AG04449 (cell line): ENCODE results near the gene ISM1.
"Not testable (repeated sequence)": the region's sequence is repeated elsewhere in the genome, so short reads cannot be mapped to it uniquely, and the experiment has no call there.

Source experiments
- CTCF ChIA-PET: fragments of 350-600 bp; formaldehyde crosslinking; extraction: SDS; loops from one replicate; lab custom pipeline; 2021; ENCODE audit warnings: antibody characterized with exemption; lab: Yijun Ruan, JAX
- POLR2A ChIA-PET: fragments of 400-600, 350-600 bp; formaldehyde crosslinking; extraction: SDS; loops from one replicate; lab custom pipeline; 2020; ENCODE audit warnings: antibody characterized with exemption, inconsistent platforms; lab: Yijun Ruan, JAX
- DNase-seq: peaks from one replicate; pipeline ENCODE4 v3.0.0-alpha.2; 2010; ENCODE audit warnings: low read depth, low spot score
- H3K4me3 ChIP-seq: 2 replicates; pipeline ENCODE4 v1.5.1; 2011; ENCODE audit warnings: low read depth, mild to moderate bottlenecking, control low read depth, low read length
- TF ChIP-seq, protein P1 (sequence below): IDR thresholded peaks from one replicate; pipeline ENCODE4 v1.5.1; 2011; ENCODE audit warnings: mild to moderate bottlenecking, moderate library complexity, low read length, control low read depth, inconsistent platforms; ENCODE audit not compliant: insufficient read depth; ENCODE audit errors: missing control alignments

Gene ISM1

DNA sequence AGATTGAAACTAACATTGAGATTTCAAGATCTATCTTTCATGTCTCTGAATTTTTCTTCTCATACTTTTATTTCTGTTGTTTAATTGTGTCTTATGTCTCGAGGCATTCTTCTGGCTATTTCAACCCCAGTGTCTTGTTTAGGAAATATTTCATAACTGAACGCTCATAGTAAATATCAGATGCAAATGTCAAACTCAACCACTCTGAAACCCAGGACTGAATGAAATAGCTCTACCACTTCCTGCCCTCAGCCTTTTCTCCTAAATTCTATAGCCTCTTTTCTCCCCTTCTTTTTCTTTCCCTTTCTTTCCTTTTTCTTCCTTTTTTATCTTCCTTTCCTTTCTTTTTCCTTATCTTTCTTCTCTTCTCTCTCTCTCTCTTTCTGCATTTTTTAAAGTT is 7.7 kb downstream of the ISM1 start:
- no peak overlapping the region for H3K4me3 ChIP-seq
- ChIA-PET CTCF (no interaction called here), POLR2A (no interaction called here)
- no peak for DNase-seq
- TF ChIP-seq, protein P1, sequence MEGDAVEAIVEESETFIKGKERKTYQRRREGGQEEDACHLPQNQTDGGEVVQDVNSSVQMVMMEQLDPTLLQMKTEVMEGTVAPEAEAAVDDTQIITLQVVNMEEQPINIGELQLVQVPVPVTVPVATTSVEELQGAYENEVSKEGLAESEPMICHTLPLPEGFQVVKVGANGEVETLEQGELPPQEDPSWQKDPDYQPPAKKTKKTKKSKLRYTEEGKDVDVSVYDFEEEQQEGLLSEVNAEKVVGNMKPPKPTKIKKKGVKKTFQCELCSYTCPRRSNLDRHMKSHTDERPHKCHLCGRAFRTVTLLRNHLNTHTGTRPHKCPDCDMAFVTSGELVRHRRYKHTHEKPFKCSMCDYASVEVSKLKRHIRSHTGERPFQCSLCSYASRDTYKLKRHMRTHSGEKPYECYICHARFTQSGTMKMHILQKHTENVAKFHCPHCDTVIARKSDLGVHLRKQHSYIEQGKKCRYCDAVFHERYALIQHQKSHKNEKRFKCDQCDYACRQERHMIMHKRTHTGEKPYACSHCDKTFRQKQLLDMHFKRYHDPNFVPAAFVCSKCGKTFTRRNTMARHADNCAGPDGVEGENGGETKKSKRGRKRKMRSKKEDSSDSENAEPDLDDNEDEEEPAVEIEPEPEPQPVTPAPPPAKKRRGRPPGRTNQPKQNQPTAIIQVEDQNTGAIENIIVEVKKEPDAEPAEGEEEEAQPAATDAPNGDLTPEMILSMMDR: no peak

DNA sequence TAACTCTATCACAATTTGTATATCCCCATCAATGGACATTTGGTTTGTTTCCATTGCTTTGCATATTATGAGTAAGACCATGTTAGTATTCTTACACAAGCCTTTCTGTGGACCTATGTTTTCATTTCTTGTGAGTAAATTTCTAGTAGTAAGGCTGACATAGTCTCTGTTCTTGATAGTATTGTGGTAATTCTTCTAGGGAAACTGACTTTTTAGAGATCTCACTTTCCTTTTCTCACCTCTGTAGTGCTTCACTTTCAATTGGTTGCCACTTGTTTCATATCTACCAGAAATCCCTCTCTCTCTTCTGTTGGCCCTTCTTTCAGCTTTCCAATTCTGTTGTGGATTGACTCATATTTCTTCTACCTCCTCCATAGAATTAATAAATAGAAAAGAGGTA is 8.5 kb downstream of the ISM1 start:
- CTCF ChIA-PET: no interaction called here
- no peak overlapping the region for H3K4me3 ChIP-seq
- POLR2A ChIA-PET: no interaction called here
- no peak for DNase-seq
- TF ChIP-seq, protein P1: no peak

DNA sequence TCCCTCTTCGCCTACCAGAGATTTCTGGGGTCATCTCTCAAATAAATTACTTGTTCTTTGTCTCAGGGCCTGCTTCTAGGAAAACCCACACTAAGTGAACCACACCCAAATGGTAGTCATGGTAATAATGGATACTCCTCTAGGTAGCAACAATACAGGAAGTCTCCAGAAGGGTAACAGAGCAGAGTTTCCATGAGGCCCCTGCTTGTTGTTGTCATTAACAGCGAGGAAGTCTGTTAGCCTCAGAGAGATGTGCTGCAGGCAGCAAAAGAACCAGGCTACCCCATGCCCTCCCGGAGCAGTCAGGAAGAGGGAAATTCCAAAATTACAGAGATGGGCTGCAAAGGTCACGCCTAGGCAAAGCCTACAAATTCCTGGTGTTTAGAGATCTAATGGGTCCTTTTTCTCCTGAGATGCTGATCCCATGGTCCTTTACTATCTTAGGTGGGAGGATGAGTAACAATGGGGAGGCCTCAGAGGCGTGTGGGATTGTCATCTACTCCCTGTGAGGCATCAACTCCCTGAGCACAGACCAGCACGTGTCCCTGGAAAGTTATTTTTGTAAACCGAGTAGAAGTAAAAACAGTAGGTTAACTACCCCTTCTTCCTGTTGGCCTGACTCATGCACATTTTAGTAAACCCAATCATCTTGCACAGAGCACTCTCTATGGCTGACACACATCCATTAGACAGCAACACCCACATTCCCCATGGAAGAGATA is 10.1 kb downstream of the ISM1 start:
- no peak overlapping the region for H3K4me3 ChIP-seq
- CTCF ChIA-PET: no interaction called here
- DNase-seq: peak; percentile 52
- TF ChIP-seq, protein P1: no peak
- POLR2A ChIA-PET: no interaction called here

DNA sequence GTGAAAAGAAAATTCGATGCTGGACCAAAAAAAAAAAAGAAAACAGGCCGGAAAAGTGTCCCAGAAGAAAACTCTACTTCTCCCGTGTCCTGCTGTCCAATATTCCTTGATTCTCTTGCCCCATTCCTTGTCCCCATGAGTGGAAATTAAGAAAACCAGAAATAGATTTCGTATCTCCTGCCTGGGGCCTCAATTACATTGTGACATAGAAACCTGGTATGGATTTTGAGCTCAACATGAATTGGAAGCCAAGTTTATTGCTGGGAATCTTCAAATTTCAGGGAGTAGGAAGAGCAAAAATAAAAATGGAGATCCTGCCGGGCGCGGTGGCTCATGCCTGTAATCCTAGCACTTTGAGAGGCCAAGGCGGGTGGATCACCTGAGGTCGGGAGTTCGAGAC is 11.9 kb downstream of the ISM1 start:
- no peak overlapping the region for H3K4me3 ChIP-seq
- POLR2A ChIA-PET: no interaction called here
- no peak for DNase-seq
- TF ChIP-seq, protein P1: no peak
- CTCF ChIA-PET: no interaction called here

DNA sequence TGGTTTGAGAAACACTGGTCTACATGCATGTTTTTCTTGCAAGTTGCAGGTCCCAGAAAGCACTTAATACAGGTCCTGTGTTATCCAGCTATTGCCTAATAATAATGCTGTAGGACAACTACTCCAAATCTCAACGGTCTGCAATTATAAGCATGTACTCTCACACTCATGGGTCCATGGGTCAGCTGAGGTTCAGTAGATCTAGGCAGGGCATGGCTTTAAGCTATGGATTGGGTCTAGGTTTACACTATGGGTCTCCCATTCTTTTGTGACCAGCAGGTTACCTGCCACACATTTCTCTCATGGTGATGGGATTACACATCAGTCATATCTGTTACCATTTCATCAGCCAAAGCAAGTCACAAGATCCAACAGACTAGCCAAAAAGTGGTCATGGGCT is 13.9 kb downstream of the ISM1 start:
- no peak for DNase-seq
- ChIA-PET POLR2A (no interaction called here), CTCF (no interaction called here)
- no peak overlapping the region for H3K4me3 ChIP-seq
- TF ChIP-seq, protein P1: no peak

DNA sequence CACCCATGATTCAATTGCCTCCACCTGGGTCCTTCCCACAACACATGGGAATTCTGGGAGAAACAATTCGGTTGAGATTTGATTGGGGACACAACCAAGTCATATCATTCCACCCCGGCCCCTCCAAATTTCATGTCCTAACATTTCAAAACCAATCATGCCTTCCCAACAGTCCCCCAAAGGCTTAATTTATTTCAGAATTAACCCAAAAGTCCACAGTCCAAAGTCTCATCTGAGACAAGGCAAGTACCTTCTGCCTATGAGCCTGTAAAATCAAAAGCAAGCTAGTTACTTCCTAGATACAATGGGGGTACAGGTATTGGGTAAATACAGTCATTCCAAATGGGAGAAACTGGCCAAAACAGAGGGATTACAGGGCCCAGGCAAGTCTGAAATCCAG is 15.3 kb downstream of the ISM1 start:
- CTCF ChIA-PET, DNase-seq, POLR2A ChIA-PET, H3K4me3 ChIP-seq: not testable (repeated sequence)
